HuH-7 (cell line): ENCODE measurements around the gene SYTL5.
"Not testable (repeated sequence)": the region's sequence is repeated elsewhere in the genome, so short reads cannot be mapped to it uniquely, and the experiment has no call there.

ENCODE experiments used
- DNase-seq: peaks from one replicate; pipeline ENCODE4 v3.0.0; 2011; ENCODE audit warnings: low spot score

SYTL5 gene

DNA sequence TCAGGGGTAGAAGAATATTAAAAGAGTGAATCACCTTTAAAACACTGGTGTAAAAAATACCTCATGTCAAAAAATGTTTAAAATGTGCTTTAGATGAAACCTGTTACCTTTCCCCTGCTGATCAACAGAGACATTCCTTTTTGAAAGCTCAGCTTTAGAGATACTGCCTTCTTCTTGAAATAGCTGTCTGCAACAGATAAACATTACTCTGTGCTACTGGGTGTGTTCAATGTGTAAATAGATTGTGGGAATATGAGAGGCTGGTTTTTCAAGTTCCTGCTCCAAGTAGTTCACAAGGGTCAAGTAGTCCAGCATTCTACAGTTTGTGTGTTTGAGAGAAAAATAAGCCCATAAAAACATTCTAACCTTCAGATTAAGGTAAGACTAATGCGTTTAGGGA is at the start of gene SYTL5:
Gene SYTL5 (plus strand): TSS at position 263 of the 400 bp plus-strand sequence. CDS start 27,337 bp downstream, outside the sequence.
- DNase-seq = no peak

DNA sequence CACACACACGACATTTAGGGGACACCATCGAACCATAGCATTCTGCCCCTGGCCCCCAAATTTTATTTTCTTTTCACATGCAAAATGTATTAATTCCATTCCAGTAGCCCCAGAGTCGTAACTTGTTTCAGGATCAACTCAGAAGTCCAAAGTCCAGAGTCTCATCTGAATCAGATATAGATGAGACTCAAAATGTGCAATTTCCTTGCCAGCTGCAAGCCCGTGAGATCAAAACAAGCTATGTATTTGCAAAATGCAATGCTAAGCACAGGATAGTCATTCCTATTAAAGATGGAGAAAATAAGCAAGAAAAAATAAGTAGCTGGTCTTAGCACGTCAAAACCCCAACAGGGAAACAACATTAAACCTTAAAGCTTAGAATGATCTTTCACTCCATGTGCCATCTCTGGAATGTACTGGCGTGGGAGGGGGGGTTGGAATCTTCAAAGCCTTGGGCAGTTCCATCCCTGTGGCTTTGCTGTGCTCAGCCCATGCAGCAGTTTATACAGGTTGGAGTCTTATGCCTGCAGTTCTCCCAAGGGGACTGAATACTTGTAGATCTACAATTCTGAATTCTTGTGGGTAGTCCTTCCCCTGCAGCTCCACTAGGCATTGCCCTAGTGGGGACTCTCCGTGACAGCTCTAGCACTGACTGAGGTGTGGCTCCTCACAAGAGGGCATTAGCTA is 47.7 kb upstream of the SYTL5 start:
- DNase-seq = no peak

DNA sequence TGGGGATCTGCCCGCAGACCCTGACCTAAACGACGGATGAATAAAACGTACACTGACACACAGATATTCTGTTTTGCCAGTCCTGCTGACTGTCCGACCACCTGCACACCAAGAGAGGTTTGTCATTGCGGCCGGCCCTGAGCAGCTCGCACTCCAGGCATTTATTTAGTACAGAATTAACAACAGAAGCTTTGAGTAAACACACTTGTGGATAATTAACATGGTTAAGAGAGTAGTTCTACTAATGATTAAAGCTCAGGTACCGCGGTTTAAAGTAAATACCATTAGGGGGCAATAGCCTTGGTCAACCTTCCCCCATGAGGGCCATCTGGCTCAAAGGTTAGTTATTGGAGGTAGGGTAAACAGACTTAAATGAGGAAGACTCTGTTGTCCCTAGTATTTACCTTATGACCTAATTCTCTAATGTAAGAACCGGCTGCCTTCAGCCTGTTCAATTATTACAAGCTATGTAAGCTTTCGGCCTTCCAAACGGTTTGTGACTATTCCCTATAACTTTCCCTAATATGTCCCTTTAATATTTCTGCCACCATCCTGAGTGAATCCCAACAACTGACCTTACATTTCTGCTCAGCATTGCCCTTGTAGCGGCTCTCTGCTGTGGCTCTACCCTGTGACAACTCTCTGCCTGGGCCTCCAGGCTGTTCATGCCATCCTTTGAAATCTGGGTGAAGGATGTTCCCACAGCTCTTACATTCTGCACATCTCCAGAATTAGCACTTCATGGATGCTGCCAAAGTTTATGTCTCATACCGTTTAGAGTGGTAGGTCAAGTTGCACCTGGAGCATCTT is 46.9 kb upstream of the SYTL5 start:
- DNase-seq = peak; percentile 12

DNA sequence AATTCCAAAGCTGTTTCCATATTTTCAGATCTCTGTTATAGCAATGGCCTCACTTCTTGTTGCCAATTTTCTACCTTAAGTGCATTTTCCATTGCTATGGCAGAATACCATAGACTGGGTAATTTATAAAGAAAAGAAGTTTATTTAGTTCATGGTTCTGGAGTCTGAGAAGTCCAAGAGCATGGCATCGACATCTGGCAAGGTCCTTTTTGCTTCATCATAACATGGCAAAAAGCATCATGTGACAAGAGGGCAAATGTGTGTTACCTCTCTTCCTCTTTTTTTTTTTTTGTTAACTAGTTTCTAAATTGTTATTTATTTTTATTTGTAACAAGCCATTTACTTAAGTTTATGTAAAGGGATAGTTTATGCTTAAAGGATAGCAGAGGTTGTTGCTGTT is 45.2 kb upstream of the SYTL5 start:
- DNase-seq = no peak

DNA sequence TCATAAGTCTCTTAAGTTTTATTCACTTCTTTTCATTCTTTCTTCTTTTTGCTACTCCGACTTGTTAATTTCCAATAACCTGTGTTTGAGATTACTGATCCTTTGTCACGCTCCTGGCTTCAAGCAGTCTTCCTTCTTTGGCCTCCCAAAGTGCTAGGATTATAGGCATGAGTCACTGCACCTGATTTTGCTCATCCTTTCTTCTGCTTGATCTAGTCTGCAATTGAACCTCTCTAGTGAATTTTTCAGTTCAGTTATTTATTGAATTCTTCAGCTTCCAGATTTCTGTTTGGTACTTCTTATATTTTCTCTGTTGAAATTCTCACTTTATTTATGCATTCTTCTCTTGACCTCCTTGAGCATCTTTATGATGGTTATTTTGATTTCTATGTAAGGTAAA is 38.6 kb upstream of the SYTL5 start:
- no peak for DNase-seq

DNA sequence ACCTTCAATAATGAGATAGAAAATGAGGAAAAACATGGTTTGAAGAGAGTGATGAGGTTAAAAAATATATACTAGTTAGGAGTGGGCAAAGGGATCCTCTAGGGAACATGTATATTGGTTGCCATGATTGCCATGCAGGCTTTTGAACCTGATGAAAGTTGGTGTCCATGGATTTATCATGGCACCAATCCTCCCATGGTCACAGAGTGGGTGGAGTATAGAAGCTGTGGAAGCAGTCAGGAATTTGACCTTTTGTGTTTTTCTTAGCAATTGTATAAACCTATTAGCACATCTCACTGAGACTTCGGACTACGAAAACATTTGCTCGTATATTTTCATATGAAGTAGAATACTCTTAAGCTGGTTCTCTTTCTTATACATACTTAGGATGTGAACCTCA is 30.9 kb upstream of the SYTL5 start:
- DNase-seq = no peak

DNA sequence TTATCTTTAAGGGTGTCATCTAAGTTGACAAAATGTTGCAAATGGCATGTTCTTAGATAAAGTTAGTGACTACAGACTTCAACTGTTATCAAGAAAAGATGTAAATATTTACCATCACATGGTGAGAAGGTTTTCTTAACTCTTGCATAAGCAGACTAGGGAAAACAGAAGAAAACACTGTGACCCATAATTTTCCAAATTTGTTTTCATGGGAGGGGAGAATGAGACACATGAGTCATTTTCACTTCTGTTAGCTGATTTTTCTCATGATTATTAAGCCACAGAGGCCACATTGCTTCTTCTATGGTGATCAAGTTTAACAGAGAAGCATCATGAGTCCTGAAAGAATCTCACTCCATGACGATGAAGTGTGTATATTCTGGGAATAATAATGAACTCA is 30.2 kb upstream of the SYTL5 start:
- DNase-seq = no peak

DNA sequence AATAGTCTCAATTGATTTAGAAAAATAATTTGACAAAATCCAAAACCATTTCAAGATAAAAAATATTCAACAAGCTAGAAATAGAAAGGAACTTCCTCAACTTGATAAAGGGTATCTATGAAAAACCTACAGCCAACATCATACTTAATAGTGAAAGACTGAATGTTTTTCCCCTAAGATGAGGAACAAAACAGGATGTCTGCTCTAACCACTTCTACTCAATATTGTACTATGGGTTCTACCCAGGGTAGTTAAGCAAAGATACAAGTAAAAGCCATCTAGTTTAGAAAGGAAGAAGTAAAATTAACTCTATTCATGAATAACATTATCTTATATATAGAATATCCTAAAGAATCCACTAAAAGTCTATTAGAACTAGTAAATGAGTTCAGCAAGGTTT is 21.5 kb upstream of the SYTL5 start:
- DNase-seq = no peak

DNA sequence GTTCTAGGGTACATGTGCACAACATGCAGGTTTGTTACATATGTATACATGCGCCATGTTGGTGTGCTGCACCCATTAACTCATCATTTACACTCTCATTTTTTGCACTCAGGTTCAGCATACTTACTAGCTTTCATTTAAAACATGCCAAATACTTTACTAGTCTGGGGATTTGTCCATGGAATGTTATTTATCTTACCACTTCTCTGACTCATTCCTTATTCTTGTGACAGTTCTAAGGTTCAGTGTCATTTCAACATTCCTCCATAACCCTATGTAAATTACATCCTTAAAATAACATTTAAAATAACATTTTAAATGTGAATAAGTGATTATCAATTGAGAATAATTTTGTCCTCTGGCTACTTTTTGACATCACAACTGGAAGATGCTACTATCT is 19.5 kb upstream of the SYTL5 start:
- DNase-seq = no peak

DNA sequence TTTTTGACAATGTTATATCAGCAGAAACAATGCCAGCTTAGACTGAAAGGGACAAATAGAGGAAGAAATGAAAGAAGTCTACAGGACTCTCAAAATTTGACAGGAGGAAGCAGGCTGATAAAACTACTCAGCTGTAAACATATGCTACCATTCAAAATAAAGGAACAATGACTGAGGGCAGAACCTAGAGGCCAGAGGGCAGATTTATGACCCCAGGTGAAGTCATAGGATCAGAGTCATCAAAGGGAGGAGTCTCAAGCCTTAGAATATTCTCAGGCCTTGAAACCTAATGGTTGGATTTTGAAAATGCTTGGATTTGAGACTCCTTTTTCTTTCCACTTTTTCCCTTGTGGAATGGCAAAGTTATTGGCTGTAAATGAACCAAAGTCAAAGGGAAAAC is 17.0 kb upstream of the SYTL5 start:
- peak; percentile 14 for DNase-seq

DNA sequence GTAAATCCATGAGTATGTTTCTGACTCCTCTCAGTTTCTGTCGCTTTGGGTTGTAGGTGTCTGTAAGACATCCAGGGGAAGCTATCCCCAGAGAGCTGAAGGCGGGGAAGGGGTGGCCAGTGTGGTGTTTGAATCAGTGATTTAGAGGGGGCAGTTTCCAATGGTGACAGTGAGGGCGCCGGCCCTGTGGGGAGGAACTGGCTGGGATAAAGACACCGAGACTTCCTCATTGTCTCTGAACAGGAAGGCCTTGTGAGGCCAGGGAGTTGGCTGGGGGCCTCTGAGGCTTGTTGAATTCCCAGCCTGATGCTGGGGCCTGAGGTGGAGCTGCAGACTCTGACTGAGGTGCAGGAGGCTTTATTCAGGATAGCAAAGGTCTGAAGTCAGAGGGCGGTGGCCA is 15.1 kb upstream of the SYTL5 start:
- not testable (repeated sequence) for DNase-seq

DNA sequence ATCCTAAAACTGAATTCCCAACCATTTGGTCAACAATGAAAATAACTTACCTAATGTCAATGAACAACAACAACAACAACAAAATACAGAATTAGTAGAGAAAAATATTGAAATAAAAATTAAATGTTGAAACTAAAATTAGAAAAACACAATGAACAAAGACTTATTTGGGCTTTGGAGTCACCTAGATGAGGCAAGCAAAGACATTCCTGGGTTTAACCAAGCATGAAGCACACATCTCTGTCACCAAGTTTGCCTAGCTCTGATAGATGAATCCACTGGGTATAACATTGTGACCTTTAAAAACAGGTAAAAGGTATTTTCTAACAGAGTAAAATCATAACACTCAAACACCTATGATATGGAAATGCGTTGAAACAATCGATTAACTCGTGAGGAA is 13.2 kb upstream of the SYTL5 start:
- DNase-seq = no peak

DNA sequence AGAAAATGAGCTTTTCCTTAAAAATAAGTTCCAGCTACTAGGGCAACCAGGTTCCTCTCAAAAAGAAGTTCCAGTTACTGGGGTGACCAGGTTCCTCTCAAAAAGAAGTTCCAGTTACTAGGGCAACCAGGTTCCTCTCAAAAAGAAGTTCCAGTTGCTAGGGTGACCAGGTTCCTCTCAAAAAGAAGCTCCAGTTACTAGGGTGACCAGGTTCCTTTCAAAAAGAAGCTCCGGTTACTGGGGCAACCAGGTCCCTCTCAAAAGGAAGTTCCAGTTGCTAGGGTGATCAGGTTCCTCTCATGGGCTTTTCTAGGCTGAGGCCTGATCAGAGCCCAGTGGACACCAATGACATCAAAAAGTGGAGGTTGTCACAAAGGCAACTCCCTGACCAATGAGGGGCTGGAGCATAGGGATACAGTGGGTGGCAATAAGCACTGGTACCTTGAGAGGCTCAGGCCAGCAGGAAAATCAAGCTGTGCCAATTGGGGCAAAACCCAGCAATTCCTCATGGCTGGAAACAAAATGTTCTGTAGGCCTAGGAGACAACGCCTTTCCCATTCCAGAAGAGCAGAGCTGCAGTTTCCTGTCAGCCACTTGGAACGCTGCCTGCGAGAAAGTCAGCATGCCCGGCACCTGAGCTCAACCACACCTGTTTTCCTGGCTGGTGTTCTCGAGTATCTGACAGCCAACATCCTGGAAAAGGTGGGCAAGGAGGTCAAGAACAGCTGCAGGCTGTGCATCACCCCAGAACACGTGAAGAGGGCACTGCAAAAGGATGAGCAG is 12.3 kb upstream of the SYTL5 start:
- DNase-seq = no peak

DNA sequence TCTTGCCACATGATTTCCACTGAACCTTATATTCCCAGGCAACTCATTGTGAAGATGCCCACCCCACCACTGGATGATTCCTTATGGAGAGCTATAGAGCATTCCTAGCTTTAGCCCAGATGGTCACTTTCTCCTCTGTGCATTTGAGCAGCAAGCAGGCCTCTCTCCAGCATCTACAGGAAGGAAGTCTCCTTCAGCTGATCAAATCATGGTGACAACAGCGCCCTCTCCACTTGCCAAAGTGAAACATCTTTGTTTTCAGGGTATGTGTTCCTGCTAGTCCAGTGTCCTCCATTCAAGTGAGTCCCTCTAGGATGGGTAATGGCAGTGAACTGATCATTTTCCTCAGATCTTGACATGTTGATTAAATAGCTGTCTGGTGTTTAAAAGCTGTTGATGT is 10.9 kb upstream of the SYTL5 start:
- no peak for DNase-seq

DNA sequence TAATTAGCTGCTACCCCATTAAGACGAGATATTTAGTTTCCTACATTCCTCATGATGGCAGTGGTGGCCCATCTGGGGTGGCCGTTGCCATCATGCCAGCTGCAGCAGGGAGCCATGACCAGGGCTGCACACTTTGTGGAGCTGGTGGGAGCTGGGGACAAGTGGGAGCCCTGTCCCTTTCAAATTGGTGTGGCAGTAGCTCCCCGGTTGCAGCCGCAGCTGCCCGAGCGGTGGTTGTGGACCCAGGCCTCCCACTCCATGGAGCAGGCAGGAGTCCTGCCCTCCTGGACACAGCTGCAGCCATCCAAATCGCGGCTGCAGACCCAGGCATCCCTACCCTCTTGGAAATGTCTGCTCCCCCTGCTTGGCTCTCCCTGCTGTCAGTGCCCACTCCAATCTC is 9.3 kb upstream of the SYTL5 start:
- DNase-seq = no peak

DNA sequence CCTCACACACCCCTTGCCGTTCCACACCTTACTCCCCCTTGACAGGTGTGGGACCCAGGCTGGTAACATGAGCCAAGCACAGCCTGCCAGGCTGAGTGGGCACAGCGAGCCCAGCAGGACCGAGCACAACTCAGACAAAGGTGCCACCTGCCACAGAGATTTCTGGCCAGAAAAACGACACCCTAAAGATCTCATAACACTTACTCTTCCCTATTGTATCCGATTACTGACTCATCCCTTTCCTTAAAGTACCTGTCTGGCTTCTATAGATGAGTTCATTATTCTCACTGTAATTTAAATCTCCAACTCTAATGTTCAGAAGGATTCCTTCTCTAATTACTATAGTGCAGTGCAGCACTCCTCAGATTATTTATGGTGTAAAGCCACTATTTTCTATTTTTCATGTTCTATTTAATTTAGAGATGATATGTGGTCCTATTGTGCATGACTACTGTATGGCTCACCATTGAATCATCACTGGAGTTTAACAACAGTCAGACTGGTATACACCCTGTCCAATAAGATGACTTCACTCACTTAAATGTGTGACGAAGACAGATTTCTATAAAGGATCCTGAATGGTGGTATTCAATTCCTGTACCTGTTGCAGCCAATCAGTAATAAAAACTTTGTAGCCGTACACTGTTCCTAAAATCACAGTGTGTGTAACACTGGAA is 7.6 kb upstream of the SYTL5 start:
- no peak for DNase-seq

DNA sequence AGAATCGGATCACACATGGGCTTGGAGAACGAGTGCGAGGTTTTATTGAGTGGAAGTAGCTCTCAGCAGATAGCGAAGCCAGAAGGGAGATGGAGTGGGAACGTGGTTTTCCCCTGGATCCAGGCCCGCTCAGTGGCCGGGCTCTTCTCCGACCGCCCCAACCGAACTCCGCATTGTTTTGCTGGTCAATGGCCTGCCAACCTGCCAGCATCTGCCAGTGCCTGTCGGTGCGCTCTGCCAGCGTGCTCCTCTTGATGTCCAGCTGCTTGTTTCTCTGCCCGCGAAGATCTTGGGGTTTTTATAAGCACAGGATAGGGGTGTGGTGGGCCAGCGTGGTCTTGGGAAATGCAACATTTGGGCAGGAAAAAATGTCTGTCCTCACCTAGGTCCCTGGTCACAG is 5.6 kb upstream of the SYTL5 start:
- DNase-seq = no peak

DNA sequence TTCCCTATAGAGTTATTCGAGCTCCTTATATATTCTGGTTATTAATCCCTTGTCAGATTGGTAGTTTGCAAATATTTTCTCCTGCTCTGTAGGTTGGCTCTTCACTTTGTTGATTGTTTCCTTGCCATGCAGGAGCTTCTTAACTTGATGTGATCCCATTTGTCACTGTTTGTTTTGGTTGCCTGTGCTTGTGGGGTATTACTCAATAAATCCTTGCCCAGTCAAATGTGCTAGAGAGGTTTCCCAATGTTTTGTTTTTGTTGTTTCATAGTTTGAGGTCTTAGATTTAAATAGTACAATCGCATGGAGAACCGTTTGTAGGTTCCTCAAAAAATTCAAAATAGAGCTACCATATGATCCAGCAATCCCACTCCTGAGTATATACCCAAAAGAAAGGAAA is 2.3 kb upstream of the SYTL5 start:
- no peak for DNase-seq

DNA sequence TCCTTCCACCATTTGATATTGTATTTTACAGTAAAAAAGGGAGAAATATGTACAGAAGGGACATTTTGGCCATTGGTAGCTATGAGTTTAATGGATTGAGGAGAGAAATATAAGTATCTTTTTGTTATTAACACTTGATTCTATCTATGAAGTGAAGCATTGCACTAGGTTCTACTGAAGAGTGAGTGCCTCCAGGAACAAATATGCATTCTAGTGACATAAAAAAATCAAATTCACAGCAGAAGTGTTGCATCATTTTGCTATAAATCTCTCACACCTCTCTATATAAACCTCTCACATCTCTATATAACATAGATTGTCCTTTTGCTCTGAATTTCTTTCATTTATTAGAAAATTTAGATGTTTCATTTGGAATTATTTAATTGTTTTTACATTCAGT is 425 bp downstream of the SYTL5 start:
- DNase-seq = no peak

DNA sequence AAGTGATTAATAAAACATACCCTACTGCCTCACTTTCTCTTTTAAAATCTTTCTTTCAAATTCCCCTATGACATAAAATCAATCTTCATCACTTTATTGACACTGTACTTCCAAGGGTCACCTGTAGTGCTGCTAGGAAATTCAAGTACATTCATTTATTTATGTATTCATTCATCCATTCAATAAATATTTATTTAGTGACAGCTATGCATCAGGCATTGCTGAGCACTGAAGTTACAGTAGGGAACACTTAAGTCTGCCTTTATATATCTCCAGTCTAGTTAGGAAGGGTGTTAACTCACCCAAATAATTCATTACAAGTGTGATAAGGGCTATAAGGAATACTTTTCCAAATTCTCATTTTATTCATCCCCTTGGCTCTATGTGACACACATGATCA is 2.3 kb downstream of the SYTL5 start:
- DNase-seq = no peak

DNA sequence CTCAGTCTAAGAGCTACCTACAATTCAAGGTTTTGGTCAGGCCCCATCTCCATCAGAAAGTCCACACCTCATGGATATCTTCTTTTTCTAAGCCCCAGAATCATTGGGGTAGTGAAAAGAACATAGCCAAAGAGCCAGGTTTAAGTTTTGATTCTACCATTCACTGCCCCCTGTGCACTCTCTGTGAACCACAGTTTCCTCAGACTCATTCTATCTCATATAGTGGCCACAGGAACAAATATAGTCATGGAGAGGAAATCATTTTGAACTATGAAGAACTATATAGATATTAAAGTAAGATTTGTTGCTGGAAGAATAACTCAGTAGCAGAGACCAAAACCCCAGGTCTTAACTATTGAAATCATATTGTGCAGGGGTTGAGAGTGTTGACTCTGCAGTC is 3.3 kb downstream of the SYTL5 start:
- no peak for DNase-seq

DNA sequence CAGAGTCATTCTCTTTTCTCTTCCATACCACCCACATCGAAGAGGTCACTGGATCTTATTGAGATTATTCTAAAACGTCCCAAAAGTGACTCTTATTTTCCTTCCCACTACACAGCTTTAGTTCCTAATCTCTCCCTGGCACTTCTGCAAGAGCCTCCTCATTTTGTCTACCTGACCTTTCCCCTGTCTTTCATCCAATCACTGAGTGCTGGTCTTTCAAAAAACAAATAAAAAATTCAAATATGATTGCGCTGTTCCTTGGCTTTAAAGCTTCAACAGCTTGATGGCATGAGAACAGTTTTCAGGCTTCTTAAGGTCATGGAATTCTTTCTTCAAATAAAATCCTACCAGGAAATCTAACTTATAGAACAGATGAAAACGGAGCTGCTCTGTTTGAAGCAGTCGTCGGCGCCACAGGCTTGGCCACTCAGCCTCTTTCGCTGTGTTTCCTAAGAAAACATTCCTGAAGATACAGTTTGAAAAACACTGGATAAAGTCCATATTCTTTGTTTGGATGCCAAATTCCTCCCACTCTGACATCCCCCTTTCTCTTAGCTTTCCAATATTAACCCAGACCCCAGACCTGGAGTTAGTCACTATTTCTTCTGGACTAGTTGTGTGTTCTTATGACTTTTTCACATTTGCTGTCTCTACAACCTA is 12.5 kb downstream of the SYTL5 start:
- DNase-seq = no peak
